A549 treated with ZK216348 at 1 μM for 4 hours (cell line): ENCODE results near the gene RAD51. TPM values are rescaled to one million over a fixed set of nuclear protein-coding genes. Genes with fewer than 3 reads are reported as not detected.

ENCODE experiments used
- total RNA-seq: library from RNA; stranded (reverse); fragments of 200-300 nt; extraction: Qiagen RNA extraction; gene quantifications from 5 replicates; pipeline ENCODE4 v1.2.3, GENCODE V29; 2022; ENCODE audit warnings: low read depth

RAD51 gene
- 17.8 to 23.9 TPM (median 18.4 TPM) in 5 replicates for total RNA-seq

DNA sequence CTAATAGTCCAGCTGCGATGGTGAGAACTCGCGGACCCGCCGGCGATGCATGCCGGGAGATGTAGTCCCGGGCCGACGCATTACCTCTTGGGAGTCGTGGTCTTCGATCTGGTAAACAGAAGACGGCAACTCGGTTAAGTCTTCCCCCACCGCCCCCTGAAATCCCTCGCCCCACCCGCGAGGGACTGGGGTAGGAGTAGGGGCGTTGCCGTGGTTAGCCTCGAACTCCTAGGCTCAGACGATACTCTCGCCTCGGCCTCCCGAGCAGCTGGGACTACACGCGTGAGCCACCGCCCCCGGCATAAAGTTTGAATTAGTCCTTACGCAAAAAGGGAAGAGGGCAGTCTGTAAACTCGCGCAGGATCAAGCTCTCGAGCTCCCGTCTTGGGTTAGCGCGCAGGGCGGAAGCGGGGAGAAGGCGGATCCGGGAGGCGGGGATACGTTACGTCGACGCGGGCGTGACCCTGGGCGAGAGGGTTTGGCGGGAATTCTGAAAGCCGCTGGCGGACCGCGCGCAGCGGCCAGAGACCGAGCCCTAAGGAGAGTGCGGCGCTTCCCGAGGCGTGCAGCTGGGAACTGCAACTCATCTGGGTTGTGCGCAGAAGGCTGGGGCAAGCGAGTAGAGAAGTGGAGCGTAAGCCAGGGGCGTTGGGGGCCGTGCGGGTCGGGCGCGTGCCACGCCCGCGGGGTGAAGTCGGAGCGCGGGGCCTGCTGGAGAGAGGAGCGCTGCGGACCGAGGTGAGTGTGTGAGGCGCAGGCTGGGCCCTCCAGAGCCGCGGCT, at the start of gene RAD51:
Gene RAD51, plus strand, starts transcription at position 487 of the 781 bp plus-strand sequence. CDS start 3,585 bp downstream, outside the sequence.

DNA sequence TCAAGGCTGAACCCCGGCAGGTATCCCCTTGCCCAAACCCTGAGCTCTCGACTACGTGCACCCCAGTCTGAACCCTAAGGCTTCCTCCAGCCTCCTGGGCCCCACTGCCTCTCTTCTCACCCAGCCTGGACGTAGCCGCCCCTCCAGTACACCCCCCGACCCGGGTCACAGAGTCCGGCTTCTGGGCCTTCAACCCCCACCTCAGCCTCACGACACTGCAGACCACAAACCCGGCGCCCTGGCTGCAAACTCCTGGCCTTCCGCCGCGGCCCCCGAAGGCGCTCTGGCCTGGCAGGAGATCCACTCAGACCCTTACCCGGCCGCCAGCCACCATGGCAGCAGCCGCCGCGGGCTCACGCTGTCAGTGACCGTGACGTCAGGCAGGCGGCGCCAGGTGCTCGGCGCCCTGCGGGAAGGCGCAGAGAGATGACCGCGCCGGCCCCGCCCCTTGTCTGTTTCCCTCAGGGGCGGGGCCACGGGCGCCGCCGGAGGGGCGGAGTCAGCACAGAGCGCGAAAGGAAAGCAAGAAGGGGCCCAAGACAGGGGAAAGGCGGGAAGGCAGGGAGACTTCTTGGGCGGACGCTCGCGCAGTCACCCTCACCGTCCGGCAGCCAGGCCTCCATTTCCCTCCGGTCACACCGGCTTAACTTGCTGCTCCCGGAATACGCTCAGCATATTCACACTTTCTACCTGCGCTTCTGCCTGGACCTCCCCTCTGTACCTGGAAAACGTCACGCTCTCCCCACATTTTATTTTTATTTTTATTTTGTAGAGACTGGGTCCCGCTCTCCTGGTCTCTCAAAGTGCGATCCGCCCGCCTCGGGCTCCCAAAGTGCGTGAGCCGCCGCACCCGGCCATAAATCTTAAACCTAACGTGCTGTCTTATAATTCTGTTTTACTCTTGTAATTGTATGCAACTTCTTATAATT, 60.2 kb downstream of the RAD51 start, which contains the start of gene RMDN3:
Gene RMDN3, minus strand, starts transcription at position 372 of the 929 bp plus-strand sequence. CDS start 471 bp downstream, outside the sequence.

DNA sequence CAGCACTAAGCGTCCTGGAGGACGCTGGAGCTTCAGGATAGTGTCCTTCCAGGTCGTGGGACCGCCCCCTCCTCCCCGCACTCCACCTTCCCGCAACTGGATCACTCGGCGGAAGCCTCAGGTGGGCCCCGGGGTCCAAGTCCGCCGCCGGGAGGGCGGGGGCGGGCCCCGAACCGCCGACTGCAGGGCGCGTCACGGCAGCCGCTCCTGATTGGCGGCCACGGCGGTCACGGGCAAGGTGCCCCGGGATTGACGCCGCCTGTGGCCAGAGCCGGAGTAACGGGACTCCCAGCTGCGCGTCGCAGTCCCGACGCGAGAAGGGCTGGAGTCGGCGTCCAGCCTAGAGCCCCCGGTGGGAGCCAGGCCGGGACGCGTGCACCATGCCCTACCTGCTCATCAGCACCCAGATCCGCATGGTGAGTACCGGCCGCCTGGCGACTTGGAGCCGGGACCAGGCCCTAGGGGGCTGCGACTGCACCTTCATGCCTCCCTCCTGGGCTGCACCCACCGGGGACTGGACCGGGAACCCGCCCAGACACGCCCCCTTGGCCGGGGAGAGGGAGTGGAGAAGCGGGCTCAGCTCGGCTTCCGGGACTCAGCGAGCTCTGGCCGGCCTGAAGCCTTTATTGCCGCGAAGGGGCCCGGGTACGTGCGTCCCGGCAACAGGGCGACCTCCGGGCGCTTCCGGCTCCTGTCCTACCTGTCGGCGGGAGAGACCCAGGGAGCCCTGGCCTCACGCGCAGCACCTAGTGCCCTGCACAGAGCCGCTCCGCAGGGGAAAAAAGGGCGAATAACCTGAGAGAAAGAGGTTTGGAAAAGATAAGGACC, 69.0 kb downstream of the RAD51 start, which contains the start of gene GCHFR:
Gene GCHFR, plus strand, starts transcription at position 268 of the 828 bp plus-strand sequence. Its CDS starts 113 bp downstream, at position 381.

DNA sequence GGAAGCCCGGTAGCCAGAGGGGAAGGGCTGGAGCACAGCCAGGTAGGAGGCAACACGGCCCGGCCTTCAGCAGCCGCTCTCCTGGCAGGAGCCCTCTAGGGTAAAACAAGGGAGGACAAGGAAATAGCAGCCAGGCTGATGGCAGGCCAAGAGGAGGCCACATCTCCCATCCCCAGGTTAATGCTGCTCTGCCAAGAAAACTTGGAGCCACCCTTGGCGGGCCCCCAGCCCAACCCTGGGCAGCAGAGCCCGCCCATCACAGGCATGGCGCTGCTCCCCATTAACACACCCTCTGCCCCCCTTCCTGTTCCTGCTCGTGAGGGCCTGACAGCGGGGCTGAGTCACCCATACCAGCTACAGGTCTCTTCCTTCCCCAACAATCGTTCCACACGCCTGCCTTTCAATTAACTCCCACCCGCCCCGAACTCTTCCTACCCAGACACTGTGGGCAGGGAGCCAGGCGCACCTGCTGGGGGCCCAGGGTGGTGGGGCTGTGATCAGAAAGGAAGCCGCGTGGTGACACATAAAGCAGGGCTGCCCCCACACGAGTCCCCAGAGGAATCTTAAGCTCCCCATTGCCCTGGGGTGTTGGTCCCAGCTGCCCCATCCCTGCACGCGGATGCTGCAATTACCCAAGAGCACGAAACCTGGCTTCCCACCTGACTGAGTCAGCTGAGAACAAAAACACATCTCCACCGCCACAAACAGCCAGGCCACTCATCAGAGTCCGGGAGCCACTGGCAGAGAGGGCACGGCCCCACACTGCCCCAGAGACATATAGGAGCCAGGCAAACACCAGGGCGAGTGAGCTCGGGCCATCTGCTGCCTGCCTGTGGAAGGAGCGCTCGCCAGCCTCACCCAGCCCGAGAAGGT, 74.5 kb downstream of the RAD51 start, which contains the start of gene C15orf62:
Gene C15orf62, plus strand, starts transcription at position 707 of the 873 bp plus-strand sequence. CDS start 516 bp downstream, outside the sequence.

Other genes with a start within 250 kb of the RAD51 start
- 13.0 to 21.4 TPM (median 18.1 TPM) in 5 replicates for gene CHST14, start 224.2 kb upstream of the RAD51 start, total RNA-seq
- gene CCDC32, start 130.1 kb upstream of the RAD51 start, total RNA-seq: 14.5 to 27.4 TPM (median 16.9 TPM) in 5 replicates
- 13.2 to 16.3 TPM (median 15.1 TPM) in 5 replicates for gene RPUSD2, start 125.9 kb upstream of the RAD51 start, total RNA-seq
- 3.8 to 8.3 TPM (median 6.8 TPM) in 5 replicates for gene KNL1, start 100.9 kb upstream of the RAD51 start, total RNA-seq
- gene RMDN3, start 60.1 kb downstream of the RAD51 start, total RNA-seq: 19.7 to 24.4 TPM (median 23.3 TPM) in 5 replicates
- gene GCHFR, start 68.9 kb downstream of the RAD51 start, total RNA-seq: 5.7 to 8.8 TPM (median 7.0 TPM) in 5 replicates
- gene C15orf62, start 74.8 kb downstream of the RAD51 start, total RNA-seq: 0.06 to 0.16 TPM (median 0.10 TPM) in 4 of 5 replicates, not detected in the other
- 11.6 to 20.5 TPM (median 16.4 TPM) in 5 replicates for gene ZFYVE19, start 111.9 kb downstream of the RAD51 start, total RNA-seq
- 21.9 to 31.5 TPM (median 24.8 TPM) in 5 replicates for gene DNAJC17, start 112.3 kb downstream of the RAD51 start, total RNA-seq
- gene PPP1R14D, start 133.5 kb downstream of the RAD51 start, total RNA-seq: 0.24 to 0.41 TPM in 2 of 5 replicates, not detected in the others
- gene SPINT1, start 148.9 kb downstream of the RAD51 start, total RNA-seq: 0.66 to 1.5 TPM (median 1.1 TPM) in 5 replicates
- gene RHOV, start 179.1 kb downstream of the RAD51 start, total RNA-seq: 4.7 to 6.1 TPM (median 5.1 TPM) in 5 replicates
- 14.9 to 26.0 TPM (median 23.0 TPM) in 5 replicates for gene VPS18, start 199.3 kb downstream of the RAD51 start, total RNA-seq
- 0.84 to 1.2 TPM (median 1.1 TPM) in 5 replicates for gene DLL4, start 234.2 kb downstream of the RAD51 start, total RNA-seq